ENCODE measurements around the gene BMP8B.

DNA sequence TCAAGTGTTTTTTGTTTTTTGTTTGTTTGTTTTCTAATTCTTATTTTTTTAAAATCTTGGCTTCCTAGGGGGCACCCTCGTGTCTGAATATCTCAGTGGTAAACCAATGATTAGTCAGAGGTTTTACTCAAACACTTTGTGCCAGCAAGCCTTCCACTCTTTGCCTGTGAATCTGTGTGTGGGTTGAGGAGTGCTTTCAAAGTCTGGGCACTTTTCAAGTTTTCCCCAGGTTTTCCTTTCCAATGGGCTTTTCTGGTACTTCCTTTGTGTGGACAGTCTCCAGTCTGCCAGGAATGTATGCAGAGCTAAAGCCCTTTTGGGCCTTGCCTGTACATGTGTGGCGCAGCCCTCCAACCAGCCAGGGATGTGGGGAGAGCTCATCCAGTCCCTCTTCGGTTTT, 59.6 kb downstream of the BMP8B start:
- TF ChIP-seq, protein P1, sequence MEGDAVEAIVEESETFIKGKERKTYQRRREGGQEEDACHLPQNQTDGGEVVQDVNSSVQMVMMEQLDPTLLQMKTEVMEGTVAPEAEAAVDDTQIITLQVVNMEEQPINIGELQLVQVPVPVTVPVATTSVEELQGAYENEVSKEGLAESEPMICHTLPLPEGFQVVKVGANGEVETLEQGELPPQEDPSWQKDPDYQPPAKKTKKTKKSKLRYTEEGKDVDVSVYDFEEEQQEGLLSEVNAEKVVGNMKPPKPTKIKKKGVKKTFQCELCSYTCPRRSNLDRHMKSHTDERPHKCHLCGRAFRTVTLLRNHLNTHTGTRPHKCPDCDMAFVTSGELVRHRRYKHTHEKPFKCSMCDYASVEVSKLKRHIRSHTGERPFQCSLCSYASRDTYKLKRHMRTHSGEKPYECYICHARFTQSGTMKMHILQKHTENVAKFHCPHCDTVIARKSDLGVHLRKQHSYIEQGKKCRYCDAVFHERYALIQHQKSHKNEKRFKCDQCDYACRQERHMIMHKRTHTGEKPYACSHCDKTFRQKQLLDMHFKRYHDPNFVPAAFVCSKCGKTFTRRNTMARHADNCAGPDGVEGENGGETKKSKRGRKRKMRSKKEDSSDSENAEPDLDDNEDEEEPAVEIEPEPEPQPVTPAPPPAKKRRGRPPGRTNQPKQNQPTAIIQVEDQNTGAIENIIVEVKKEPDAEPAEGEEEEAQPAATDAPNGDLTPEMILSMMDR (IDR thresholded peaks at IDR 0.05) = no peak
- TF ChIP-seq POLR2A (IDR thresholded peaks at IDR 0.05) = no peak
- no peak for TF ChIP-seq POLR2AphosphoS5 (IDR thresholded peaks at IDR 0.05)
- TF ChIP-seq EP300 (IDR thresholded peaks at IDR 0.05) = no peak
